BLaER1 (cell line): ENCODE data around the gene BAG2.

Experiments
- H3K27ac ChIP-seq: shearing (Covaris generic); formaldehyde crosslinking; 2 replicates; pipeline ENCODE4 v1.8.1; 2022
- H3K27me3 ChIP-seq: shearing (Covaris generic); formaldehyde crosslinking; 2 replicates; pipeline ENCODE4 v1.8.1; 2022
- H3K36me3 ChIP-seq: shearing (Covaris generic); formaldehyde crosslinking; 2 replicates; pipeline ENCODE4 v1.8.1; 2022
- H3K4me1 ChIP-seq: shearing (Covaris generic); formaldehyde crosslinking; 2 replicates; pipeline ENCODE4 v1.8.1; 2022
- H3K4me2 ChIP-seq: shearing (Covaris generic); formaldehyde crosslinking; 2 replicates; pipeline ENCODE4 v1.8.1; 2022
- H3K4me3 ChIP-seq: shearing (Covaris generic); formaldehyde crosslinking; 2 replicates; pipeline ENCODE4 v1.8.1; 2022
- H3K9ac ChIP-seq: shearing (Covaris generic); formaldehyde crosslinking; 2 replicates; pipeline ENCODE4 v1.8.1; 2022
- H3K9me3 ChIP-seq: shearing (Covaris generic); formaldehyde crosslinking; 2 replicates; pipeline ENCODE4 v1.8.1; 2022
- H4K20me1 ChIP-seq: shearing (Covaris generic); formaldehyde crosslinking; 2 replicates; pipeline ENCODE4 v1.8.1; 2022
- Cebpa-rat ChIP-seq: shearing (Covaris generic); IDR thresholded peaks from 2 replicates; pipeline ENCODE4 v1.8.1; 2022

Gene BAG2

GRCh38 chr6:57172136-57173055 is at the start of gene BAG2:
Gene BAG2 (plus strand): TSS chr6:57172326. CDS start chr6:57172698, 372 bp downstream.
- Histone ChIP-seq H3K27ac (peak within 1 kb of the TSS; percentile 90), H3K9ac (peak within 1 kb of the TSS; percentile 92), H3K4me2 (peak within 1 kb of the TSS; percentile 79), H4K20me1 (peaks cover 23% of the 10 kb centered on the region; the same call in 1 of the 2 replicates), H3K4me3 (peak within 1 kb of the TSS; percentile 85), H3K4me1 (peaks cover 27% of the 10 kb centered on the region), H3K36me3 (peaks cover 2% of the 10 kb centered on the region; the same call in 1 of the 2 replicates), H3K27me3 (no peaks in the 10 kb centered on the region), H3K9me3 (no peaks in the 10 kb centered on the region)
- no peak for TF ChIP-seq Cebpa-rat

DNA sequence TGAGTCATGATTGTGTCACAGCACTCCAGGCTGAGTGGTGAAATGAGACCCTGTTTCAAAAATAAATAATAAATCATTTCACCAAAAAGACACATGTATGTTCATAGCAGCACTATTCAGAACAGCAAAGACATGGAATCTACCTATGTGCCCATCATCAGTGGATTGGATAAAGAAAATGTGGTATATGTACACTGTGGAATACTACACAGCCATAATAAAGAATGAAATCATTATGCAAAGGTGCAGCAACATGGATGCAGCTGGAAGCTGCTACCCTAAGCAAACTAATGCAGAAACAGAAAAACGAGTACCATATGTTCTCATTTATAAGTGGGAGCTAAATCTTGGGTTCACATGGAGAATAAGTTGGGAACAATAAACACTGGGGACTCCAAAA is 49.0 kb upstream of the BAG2 start:
- H3K4me3 ChIP-seq: no peak overlapping the region
- no peaks in the 10 kb centered on the region for H3K27me3 ChIP-seq
- no peak overlapping the region for H3K4me2 ChIP-seq
- H3K9me3 ChIP-seq: peaks cover 16% of the 10 kb centered on the region; the same call in 1 of the 2 replicates
- no peak overlapping the region for H3K9ac ChIP-seq
- H3K4me1 ChIP-seq: no peaks in the 10 kb centered on the region
- H4K20me1 ChIP-seq: peaks cover 63% of the 10 kb centered on the region; the same call in 1 of the 2 replicates
- H3K27ac ChIP-seq: no peak overlapping the region
- H3K36me3 ChIP-seq: peaks cover 41% of the 10 kb centered on the region
- no peak for TF ChIP-seq Cebpa-rat

GRCh38 chr6:57127763-57128162 is 44.4 kb upstream of the BAG2 start:
- no peak for TF ChIP-seq Cebpa-rat
- H3K27me3 ChIP-seq: no peaks in the 10 kb centered on the region
- no peaks in the 10 kb centered on the region for H3K4me1 ChIP-seq
- H3K27ac ChIP-seq: no peak overlapping the region
- no peak overlapping the region for H3K4me3 ChIP-seq
- H3K4me2 ChIP-seq: no peak overlapping the region
- H3K9me3 ChIP-seq: peaks cover 2% of the 10 kb centered on the region; the same call in 1 of the 2 replicates
- no peak overlapping the region for H3K9ac ChIP-seq
- peaks cover 37% of the 10 kb centered on the region for H3K36me3 ChIP-seq
- peaks cover 31% of the 10 kb centered on the region; the same call in 1 of the 2 replicates for H4K20me1 ChIP-seq

- H3K36me3 ChIP-seq: peaks cover 50% of the 10 kb centered on the region
- no peak overlapping the region for H3K4me2 ChIP-seq
- H3K9me3 ChIP-seq: no peaks in the 10 kb centered on the region
- H3K27me3 ChIP-seq: no peaks in the 10 kb centered on the region
- no peak for TF ChIP-seq Cebpa-rat
- no peak overlapping the region for H3K4me3 ChIP-seq
- no peak overlapping the region for H3K27ac ChIP-seq
- H3K9ac ChIP-seq: no peak overlapping the region
- peaks cover 10% of the 10 kb centered on the region; the same call in 1 of the 2 replicates for H4K20me1 ChIP-seq
- H3K4me1 ChIP-seq: no peaks in the 10 kb centered on the region
Observed at GRCh38 chr6:57130661-57131177, 41.4 kb upstream of the BAG2 start.

DNA sequence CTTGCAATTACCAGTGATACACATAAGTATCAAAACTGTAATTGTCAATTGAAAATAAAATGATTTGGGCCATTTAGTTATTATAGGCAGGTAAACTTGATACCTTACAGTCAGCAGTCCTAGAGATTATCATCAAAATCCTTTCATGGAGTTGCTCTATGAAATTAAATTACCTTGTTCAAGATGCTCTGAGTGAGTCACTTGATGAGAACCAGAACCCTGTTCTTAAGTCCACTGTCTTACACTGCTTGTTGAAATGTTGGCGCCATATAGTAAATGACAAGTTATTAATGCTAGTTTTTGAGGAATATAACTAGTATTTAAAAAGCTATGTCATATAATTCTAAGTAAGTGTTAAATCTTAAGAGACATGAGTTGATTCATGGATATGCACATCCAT is 37.2 kb upstream of the BAG2 start:
- Histone ChIP-seq H3K27ac (no peak overlapping the region), H3K9ac (no peak overlapping the region), H3K9me3 (no peaks in the 10 kb centered on the region), H3K27me3 (no peaks in the 10 kb centered on the region), H3K36me3 (peaks cover 52% of the 10 kb centered on the region), H4K20me1 (no peaks in the 10 kb centered on the region), H3K4me1 (no peaks in the 10 kb centered on the region), H3K4me3 (no peak overlapping the region), H3K4me2 (no peak overlapping the region)
- TF ChIP-seq Cebpa-rat: no peak

DNA sequence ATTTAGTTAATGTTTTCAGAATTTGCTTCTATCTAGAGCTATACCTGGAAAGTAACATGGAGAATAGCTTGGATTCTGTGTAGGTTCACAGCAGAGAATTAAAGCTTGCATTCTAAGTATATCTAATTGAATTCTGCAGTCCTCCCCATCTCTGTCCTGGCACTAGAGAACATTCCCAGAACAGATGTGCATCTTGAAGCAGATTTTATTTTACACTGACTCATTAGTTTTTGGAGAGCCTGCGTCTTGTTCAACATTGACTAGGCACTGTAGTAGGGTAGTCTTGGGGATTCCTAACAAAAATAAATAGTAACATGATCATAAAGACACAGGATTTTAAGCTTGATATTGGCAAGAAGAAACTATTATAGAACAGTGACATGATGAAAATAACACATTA is 36.2 kb upstream of the BAG2 start:
- Histone ChIP-seq H3K27ac (no peak overlapping the region), H3K4me2 (no peak overlapping the region), H3K9me3 (no peaks in the 10 kb centered on the region), H4K20me1 (no peaks in the 10 kb centered on the region), H3K27me3 (no peaks in the 10 kb centered on the region), H3K4me3 (no peak overlapping the region), H3K9ac (no peak overlapping the region), H3K4me1 (no peaks in the 10 kb centered on the region), H3K36me3 (peaks cover 52% of the 10 kb centered on the region)
- no peak for TF ChIP-seq Cebpa-rat

DNA sequence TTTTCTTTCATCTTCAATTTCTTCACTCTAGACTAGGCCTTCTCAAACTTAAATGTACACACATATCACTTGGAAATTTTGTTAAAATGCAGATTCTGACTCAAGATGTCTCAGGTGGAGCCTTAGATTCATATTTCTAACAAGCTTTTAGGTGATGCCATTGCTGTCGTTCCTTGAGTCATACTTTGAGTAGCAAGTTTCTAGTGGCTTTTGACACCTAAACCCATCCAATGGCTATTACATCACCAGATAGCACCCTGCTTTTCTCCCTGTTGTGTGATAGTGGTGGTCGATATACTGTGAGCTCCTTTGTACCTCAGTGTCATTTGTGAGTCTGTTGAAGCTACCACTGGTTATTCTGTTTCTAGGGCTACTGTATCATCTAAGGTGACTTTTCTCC is 34.8 kb upstream of the BAG2 start:
- Histone ChIP-seq H3K4me2 (no peak overlapping the region), H3K4me1 (no peaks in the 10 kb centered on the region), H3K36me3 (peaks cover 57% of the 10 kb centered on the region), H4K20me1 (no peaks in the 10 kb centered on the region), H3K9me3 (no peaks in the 10 kb centered on the region), H3K27me3 (no peaks in the 10 kb centered on the region), H3K27ac (no peak overlapping the region), H3K4me3 (no peak overlapping the region), H3K9ac (no peak overlapping the region)
- TF ChIP-seq Cebpa-rat: no peak

GRCh38 chr6:57138026-57138425 is 34.1 kb upstream of the BAG2 start:
- H3K27ac ChIP-seq: no peak overlapping the region
- peaks cover 55% of the 10 kb centered on the region for H3K36me3 ChIP-seq
- H3K27me3 ChIP-seq: no peaks in the 10 kb centered on the region
- H3K4me3 ChIP-seq: no peak overlapping the region
- no peaks in the 10 kb centered on the region for H4K20me1 ChIP-seq
- H3K9ac ChIP-seq: no peak overlapping the region
- no peaks in the 10 kb centered on the region for H3K9me3 ChIP-seq
- TF ChIP-seq Cebpa-rat: no peak
- H3K4me2 ChIP-seq: no peak overlapping the region
- H3K4me1 ChIP-seq: no peaks in the 10 kb centered on the region

DNA sequence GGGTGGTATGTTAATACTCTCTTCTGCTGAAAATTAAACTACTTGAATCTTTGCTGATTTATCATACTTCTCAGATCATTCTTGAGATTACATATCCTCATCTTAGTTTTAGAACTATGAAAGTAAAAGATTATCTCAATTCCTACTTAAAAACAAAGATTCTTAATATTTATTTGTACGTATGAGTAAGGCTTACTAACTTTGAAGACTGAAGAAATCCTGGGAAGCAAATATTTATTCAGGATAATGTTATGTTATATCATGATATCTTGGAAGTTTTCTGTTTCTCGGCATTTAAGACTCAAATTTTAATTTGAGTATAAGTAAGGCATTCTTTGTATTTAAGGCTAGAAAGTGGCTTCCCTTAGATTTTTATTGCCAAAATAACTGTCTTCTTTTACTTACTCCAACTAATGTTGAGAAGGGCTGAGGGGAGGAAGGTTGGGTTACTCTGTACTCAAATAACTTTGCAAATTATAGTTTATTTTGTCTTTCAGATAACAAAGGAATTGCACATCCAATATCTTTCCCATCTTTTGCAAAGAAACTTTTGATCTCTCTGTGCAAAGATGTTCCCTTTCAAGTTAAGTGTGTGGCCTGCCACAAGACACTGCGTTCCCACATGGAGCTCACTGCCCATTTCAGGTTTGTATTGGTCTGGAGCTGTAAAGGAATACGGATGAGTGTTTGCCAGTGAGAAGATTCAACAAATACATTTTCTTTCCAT is 30.5 kb upstream of the BAG2 start:
- no peaks in the 10 kb centered on the region for H3K9me3 ChIP-seq
- H3K27me3 ChIP-seq: no peaks in the 10 kb centered on the region
- H3K4me2 ChIP-seq: no peak overlapping the region
- peaks cover 47% of the 10 kb centered on the region for H3K36me3 ChIP-seq
- H3K9ac ChIP-seq: no peak overlapping the region
- H3K4me3 ChIP-seq: no peak overlapping the region
- no peak for TF ChIP-seq Cebpa-rat
- no peaks in the 10 kb centered on the region for H4K20me1 ChIP-seq
- no peaks in the 10 kb centered on the region for H3K4me1 ChIP-seq
- no peak overlapping the region for H3K27ac ChIP-seq

GRCh38 chr6:57142178-57142525 is 30.0 kb upstream of the BAG2 start:
- no peak for TF ChIP-seq Cebpa-rat
- Histone ChIP-seq H3K4me1 (no peaks in the 10 kb centered on the region), H4K20me1 (no peaks in the 10 kb centered on the region), H3K4me3 (no peak overlapping the region), H3K4me2 (no peak overlapping the region), H3K9ac (no peak overlapping the region), H3K9me3 (no peaks in the 10 kb centered on the region), H3K27me3 (no peaks in the 10 kb centered on the region), H3K27ac (no peak overlapping the region), H3K36me3 (peaks cover 45% of the 10 kb centered on the region)
